Measurements from ENCODE around the gene NSDHL.

DNA sequence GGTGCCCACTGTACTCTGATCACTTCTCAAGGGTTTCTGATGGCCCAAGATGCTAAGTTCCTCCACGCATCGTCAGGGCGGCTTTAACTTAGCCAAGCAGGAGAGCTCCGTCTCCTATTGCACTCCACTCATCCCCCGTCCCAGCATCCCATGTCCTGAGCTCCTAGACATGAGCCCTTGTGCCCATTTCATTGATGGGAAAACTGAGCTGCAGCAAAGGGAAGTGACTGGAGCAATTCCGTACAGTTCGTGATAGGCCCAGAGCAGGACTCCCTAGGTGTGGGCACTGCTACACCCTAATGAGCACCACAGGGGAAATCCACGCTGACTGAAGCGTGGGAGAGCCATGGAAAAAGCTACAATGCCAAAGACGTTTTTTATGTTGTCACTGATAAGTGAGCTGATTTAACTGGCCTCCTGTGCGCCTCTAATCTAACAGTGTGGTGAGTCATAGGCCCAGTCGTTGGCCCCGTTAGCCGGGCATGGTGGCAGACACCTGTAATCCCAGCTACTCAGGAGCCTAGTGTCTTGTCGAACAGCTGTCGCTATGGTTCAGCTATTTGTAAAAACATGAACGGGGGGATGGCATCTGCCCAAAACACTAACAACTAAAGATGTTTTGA is 14.9 kb downstream of the NSDHL start:
- TF ChIP-seq EZH2phosphoT487 (IDR thresholded peaks at IDR 0.05; ENCODE audit: insufficient read depth, low read depth) (no peak), EZH2 (IDR thresholded peaks at IDR 0.05; ENCODE audit: insufficient read depth, poor library complexity, severe bottlenecking) (no peak)
